ENCODE measurements around the gene ATP6V0C. TPM values are rescaled to one million over a fixed set of nuclear protein-coding genes. Genes with fewer than 3 reads are reported as not detected.
"Not testable (repeated sequence)": the region's sequence is repeated elsewhere in the genome, so short reads cannot be mapped to it uniquely, and the experiment has no call there.

Gene ATP6V0C
- polyA plus RNA-seq, 4 donors = 74.5 to 298 (median 143) TPM

DNA sequence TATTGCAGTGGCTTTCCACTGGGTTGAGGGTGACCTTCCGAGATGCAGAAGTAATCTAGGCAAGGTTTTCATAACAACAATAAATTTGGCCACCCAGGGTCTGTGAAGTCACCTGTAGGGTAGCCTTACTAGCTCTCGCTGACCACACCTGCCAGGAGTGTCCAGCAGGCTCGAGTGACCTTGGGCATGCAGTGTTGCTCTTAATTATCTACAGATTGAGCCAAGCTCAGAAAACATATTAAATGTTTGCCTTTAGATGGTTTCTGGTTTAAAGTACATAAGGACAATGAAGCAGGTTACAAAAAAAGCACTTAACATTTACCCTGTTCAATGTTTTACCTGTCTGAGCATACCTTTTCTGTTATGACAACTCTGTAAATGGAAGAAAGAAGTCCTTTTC, 37.0 kb upstream of the ATP6V0C start:
- Histone ChIP-seq H3K27me3 (ENCODE audit: control insufficient read depth in 3 of 3, insufficient read depth in 3 of 3, low read length in 3 of 3) (peaks cover 4 to 17% (median 8%) of the 10 kb centered on the region in 3 donors), H3K4me1 (ENCODE audit: control insufficient read depth in 3 of 3, insufficient read depth in 2 of 3, low read depth in 1 of 3, low read length in 2 of 3) (peaks cover 0 to 18% (median 0%) of the 10 kb centered on the region in 3 donors), H3K9me3 (ENCODE audit: control insufficient read depth in 2 of 2, insufficient read depth in 1 of 2, low read depth in 1 of 2, low read length in 1 of 2) (no peaks in the 10 kb centered on the region), H3K36me3 (ENCODE audit: control insufficient read depth in 3 of 3, insufficient read depth in 2 of 3, low read depth in 1 of 3, low read length in 3 of 3) (peaks cover 0 to 24% (median 0%) of the 10 kb centered on the region in 3 donors), H3K27ac (ENCODE audit: low read depth in 1 of 3, low read length in 2 of 3) (no peak overlapping the region), H3K4me3 (ENCODE audit: low read depth in 1 of 3, low read length in 3 of 3) (no peak overlapping the region)
- no peak for DNase-seq
- WGBS, 3 donors = 83 to 86% (median 84%) methylated on average over 3 of the region's 3 CpGs
- no peak for FAIRE-seq

DNA sequence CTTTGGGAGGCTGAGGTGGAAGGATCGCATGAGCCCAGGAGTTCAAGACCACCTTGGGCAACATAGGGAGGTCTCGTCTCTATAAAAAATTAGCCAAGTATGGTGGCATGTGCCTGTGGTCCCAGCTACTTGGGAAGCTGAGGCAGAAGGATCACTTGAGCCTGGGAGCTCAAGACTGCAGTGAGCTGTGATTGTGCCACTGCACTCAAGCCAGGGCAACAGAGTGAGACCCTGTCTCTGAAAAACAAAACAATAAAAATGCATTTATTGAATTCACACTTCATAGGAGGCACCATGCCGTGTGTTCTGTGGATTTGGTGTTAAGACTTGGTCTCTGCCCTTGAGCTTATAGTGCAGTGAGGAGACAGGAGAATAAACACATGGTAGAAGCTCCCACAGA, 36.4 kb upstream of the ATP6V0C start:
- FAIRE-seq (no peak), DNase-seq (no peak)
- H3K27ac ChIP-seq (ENCODE audit: low read depth in 1 of 3, low read length in 2 of 3) = no peak overlapping the region
- no peak overlapping the region for H3K4me3 ChIP-seq (ENCODE audit: low read depth in 1 of 3, low read length in 3 of 3)
- H3K36me3 ChIP-seq (ENCODE audit: control insufficient read depth in 3 of 3, insufficient read depth in 2 of 3, low read depth in 1 of 3, low read length in 3 of 3) = peaks cover 0 to 28% (median 0%) of the 10 kb centered on the region in 3 donors
- WGBS, 3 donors = 87 to 97% (median 93%) methylated on average over 3 of the region's 3 CpGs
- H3K4me1 ChIP-seq (ENCODE audit: control insufficient read depth in 3 of 3, insufficient read depth in 2 of 3, low read depth in 1 of 3, low read length in 2 of 3) = peaks cover 0 to 13% (median 0%) of the 10 kb centered on the region in 3 donors
- H3K27me3 ChIP-seq (ENCODE audit: control insufficient read depth in 3 of 3, insufficient read depth in 3 of 3, low read length in 3 of 3) = peaks cover 0 to 12% (median 2%) of the 10 kb centered on the region in 3 donors
- H3K9me3 ChIP-seq (ENCODE audit: control insufficient read depth in 2 of 2, insufficient read depth in 1 of 2, low read depth in 1 of 2, low read length in 1 of 2) = no peaks in the 10 kb centered on the region

DNA sequence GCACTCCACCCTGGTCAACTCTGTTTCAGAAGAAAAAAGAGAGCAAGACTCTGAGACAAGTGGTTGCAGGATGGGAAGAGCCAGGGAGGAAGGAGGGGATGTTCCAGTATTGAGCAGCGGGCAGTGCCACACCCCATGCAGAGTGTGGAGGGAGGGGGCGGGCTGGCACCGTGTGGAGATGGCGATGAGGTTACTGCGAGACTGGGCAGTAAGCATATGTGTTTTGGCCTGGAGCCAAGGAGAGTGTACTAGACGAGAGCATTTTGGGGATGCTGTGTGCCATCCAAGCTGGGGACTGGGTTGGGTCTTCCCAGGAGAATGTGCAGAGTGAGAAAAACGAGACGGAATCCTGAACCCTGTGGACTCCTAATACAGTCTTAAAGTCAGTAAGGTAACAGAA, 35.5 kb upstream of the ATP6V0C start:
- Histone ChIP-seq H3K4me1 (ENCODE audit: control insufficient read depth in 3 of 3, insufficient read depth in 2 of 3, low read depth in 1 of 3, low read length in 2 of 3) (peaks cover 0 to 17% (median 0%) of the 10 kb centered on the region in 3 donors), H3K27me3 (ENCODE audit: control insufficient read depth in 3 of 3, insufficient read depth in 3 of 3, low read length in 3 of 3) (peaks cover 0 to 2% (median 0%) of the 10 kb centered on the region in 3 donors), H3K36me3 (ENCODE audit: control insufficient read depth in 3 of 3, insufficient read depth in 2 of 3, low read depth in 1 of 3, low read length in 3 of 3) (peaks cover 0 to 33% (median 0%) of the 10 kb centered on the region in 3 donors), H3K27ac (ENCODE audit: low read depth in 1 of 3, low read length in 2 of 3) (no peak overlapping the region), H3K9me3 (ENCODE audit: control insufficient read depth in 2 of 2, insufficient read depth in 1 of 2, low read depth in 1 of 2, low read length in 1 of 2) (no peaks in the 10 kb centered on the region), H3K4me3 (ENCODE audit: low read depth in 1 of 3, low read length in 3 of 3) (no peak overlapping the region)
- 74 to 80% (median 76%) methylated on average over 8 of the region's 8 CpGs for WGBS, 3 donors
- FAIRE-seq (no peak), DNase-seq (no peak)

DNA sequence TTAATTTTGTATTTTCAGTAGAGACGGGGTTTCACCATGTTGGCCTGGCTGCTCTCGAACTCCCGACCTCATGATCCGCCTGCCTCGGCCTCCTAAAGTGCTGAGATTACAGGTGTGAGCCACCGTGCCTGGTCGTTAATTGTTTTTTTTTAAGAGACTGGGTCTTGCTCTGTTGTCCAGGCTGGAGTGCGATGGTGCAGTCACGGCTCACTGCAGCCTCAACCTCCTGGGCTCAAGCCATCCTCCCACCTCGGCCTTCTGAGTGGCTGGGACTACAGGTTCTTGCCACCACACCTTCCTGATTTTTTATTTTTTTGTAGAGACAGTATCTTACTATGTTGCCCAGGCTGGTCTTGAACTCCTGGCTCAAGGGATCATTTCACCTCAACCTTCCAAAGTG, 33.8 kb upstream of the ATP6V0C start:
- not testable (repeated sequence) for FAIRE-seq; H3K9me3 ChIP-seq (ENCODE audit: control insufficient read depth in 2 of 2, insufficient read depth in 1 of 2, low read depth in 1 of 2, low read length in 1 of 2); H3K27ac ChIP-seq (ENCODE audit: low read depth in 1 of 3, low read length in 2 of 3); DNase-seq; H3K27me3 ChIP-seq (ENCODE audit: control insufficient read depth in 3 of 3, insufficient read depth in 3 of 3, low read length in 3 of 3); H3K4me3 ChIP-seq (ENCODE audit: low read depth in 1 of 3, low read length in 3 of 3)
- H3K36me3 ChIP-seq (ENCODE audit: control insufficient read depth in 3 of 3, insufficient read depth in 2 of 3, low read depth in 1 of 3, low read length in 3 of 3) = peaks cover 0 to 33% (median 0%) of the 10 kb centered on the region in 3 donors
- WGBS, 3 donors = 93 to 96% (median 95%) methylated on average over 10 of the region's 10 CpGs
- H3K4me1 ChIP-seq (ENCODE audit: control insufficient read depth in 3 of 3, insufficient read depth in 2 of 3, low read depth in 1 of 3, low read length in 2 of 3) = peaks cover 0 to 26% (median 0%) of the 10 kb centered on the region in 3 donors

DNA sequence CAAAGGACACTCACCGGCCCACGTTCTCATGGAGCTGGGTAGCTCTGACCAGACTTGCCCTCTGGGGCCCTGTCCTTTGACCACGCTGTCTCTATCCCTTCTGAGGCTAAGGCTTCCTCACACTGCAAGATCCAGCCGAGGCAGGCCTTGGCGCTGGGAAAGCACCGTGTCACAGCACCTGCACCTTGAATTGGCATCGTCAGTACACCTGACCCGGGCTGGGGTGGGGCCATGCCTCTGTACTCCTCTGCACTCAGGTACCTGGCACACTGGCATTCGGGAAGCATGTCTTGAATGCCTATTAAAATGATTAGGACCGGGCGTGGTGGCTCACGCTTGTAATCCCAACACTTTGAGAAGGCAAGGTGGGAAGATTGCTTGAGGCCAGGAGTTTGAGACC, 32.8 kb upstream of the ATP6V0C start:
- H3K4me1 ChIP-seq (ENCODE audit: control insufficient read depth in 3 of 3, insufficient read depth in 2 of 3, low read depth in 1 of 3, low read length in 2 of 3) = peaks cover 0 to 27% (median 0%) of the 10 kb centered on the region in 3 donors
- DNase-seq (peak in 1 of 2 donors; percentile 81), FAIRE-seq (no peak)
- H3K36me3 ChIP-seq (ENCODE audit: control insufficient read depth in 3 of 3, insufficient read depth in 2 of 3, low read depth in 1 of 3, low read length in 3 of 3) = peaks cover 0 to 39% (median 0%) of the 10 kb centered on the region in 3 donors
- H3K27ac ChIP-seq (ENCODE audit: low read depth in 1 of 3, low read length in 2 of 3) = no peak overlapping the region
- no peak overlapping the region for H3K4me3 ChIP-seq (ENCODE audit: low read depth in 1 of 3, low read length in 3 of 3)
- H3K27me3 ChIP-seq (ENCODE audit: control insufficient read depth in 3 of 3, insufficient read depth in 3 of 3, low read length in 3 of 3) = no peaks in the 10 kb centered on the region
- 14 to 68% (median 35%) methylated on average over 12 of the region's 12 CpGs for WGBS, 3 donors
- H3K9me3 ChIP-seq (ENCODE audit: control insufficient read depth in 2 of 2, insufficient read depth in 1 of 2, low read depth in 1 of 2, low read length in 1 of 2) = no peaks in the 10 kb centered on the region

DNA sequence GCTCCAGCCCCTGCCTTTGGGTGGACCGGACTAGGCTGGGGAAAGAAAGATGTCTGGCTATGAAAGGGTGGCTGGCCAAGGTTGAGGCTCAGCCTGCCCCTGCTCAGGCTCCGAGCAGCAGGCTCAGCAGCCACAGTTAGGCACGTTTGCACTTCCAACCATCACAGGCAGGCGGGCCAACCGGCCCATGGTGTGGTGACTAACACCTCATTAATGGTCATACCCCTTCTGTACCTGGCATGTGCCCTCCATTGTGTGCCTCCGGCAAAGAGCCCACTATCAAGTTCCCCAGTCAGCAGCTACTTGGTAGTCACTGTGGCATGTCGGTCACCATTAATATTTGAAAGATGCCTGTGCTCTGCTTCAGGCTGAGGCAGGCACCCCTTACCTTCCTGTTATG, 32.1 kb upstream of the ATP6V0C start:
- WGBS, 3 donors = 67 to 78% (median 73%) methylated on average over 7 of the region's 7 CpGs
- FAIRE-seq (no peak), DNase-seq (no peak)
- Histone ChIP-seq H3K4me3 (ENCODE audit: low read depth in 1 of 3, low read length in 3 of 3) (no peak overlapping the region), H3K27me3 (ENCODE audit: control insufficient read depth in 3 of 3, insufficient read depth in 3 of 3, low read length in 3 of 3) (no peaks in the 10 kb centered on the region), H3K27ac (ENCODE audit: low read depth in 1 of 3, low read length in 2 of 3) (no peak overlapping the region), H3K4me1 (ENCODE audit: control insufficient read depth in 3 of 3, insufficient read depth in 2 of 3, low read depth in 1 of 3, low read length in 2 of 3) (peaks cover 0 to 25% (median 0%) of the 10 kb centered on the region in 3 donors), H3K36me3 (ENCODE audit: control insufficient read depth in 3 of 3, insufficient read depth in 2 of 3, low read depth in 1 of 3, low read length in 3 of 3) (peaks cover 0 to 46% (median 0%) of the 10 kb centered on the region in 3 donors), H3K9me3 (ENCODE audit: control insufficient read depth in 2 of 2, insufficient read depth in 1 of 2, low read depth in 1 of 2, low read length in 1 of 2) (no peaks in the 10 kb centered on the region)

DNA sequence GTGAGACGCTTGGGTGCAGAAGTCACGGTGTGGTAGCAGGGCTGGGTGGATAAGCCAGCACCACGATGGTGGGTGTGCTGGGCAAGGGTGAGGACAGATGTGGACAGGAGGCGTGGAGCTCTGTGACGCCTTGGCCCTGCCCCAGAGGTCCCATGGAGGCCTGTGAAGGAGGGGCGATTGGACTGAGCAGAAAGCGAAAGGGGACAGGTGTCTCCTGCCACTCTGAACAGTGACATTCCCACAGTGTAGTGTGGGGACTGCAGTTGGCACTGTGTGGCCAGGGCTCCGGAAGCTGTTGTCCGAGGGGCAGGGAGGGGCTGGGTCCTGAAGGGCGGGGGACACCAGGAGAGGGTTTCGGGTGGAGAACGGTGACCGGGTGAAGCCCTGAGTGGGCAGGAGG, 31.5 kb upstream of the ATP6V0C start:
- DNase-seq = no peak
- Histone ChIP-seq H3K36me3 (ENCODE audit: control insufficient read depth in 3 of 3, insufficient read depth in 2 of 3, low read depth in 1 of 3, low read length in 3 of 3) (peaks cover 0 to 51% (median 0%) of the 10 kb centered on the region in 3 donors), H3K4me3 (ENCODE audit: low read depth in 1 of 3, low read length in 3 of 3) (no peak overlapping the region), H3K27ac (ENCODE audit: low read depth in 1 of 3, low read length in 2 of 3) (no peak overlapping the region), H3K4me1 (ENCODE audit: control insufficient read depth in 3 of 3, insufficient read depth in 2 of 3, low read depth in 1 of 3, low read length in 2 of 3) (peaks cover 0 to 28% (median 0%) of the 10 kb centered on the region in 3 donors), H3K27me3 (ENCODE audit: control insufficient read depth in 3 of 3, insufficient read depth in 3 of 3, low read length in 3 of 3) (no peaks in the 10 kb centered on the region), H3K9me3 (ENCODE audit: control insufficient read depth in 2 of 2, insufficient read depth in 1 of 2, low read depth in 1 of 2, low read length in 1 of 2) (no peaks in the 10 kb centered on the region)
- no peak for FAIRE-seq
- 74 to 82% (median 80%) methylated on average over 13 of the region's 13 CpGs for WGBS, 3 donors

DNA sequence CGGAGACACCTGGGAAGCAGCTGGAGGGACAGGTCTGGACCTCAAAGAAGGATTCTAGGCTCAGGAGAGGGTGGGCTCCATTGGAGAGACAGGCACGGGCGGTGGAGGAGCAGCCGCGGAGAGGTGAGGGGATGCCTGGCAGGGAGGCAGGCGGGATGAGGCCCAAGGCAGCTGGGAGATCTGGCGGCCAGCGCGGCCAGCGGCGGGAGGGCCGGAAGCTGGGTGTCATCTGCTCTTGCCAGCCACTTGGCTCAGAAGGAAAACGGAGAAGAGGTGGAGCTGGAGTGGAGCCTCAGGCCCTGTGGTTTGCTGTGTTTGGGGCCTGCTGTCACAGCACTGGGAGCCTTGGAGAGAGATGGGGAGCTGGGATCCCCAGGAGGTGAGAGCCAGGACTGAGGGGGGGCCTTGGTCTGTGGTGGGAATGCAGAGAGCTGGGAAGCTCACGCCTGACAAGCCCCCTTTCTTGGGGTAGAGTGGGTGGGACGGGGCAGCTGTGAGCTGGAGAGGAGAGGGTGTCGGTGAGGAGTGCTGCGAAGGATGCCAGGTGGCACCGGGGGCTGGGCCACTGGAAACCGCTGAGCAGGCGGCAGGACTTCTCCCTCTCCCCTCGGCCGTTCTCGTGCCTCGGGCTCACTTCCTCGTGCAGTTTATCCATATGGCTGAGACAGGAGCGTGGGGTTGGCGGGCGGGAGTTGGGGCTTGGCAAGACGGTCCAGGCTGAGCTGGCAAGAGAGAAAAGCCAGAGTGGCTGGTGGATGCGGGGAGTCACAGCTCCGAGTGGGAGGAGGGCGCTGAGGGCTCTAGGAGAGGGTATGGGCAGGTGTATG, 30.8 kb upstream of the ATP6V0C start:
- H3K4me1 ChIP-seq (ENCODE audit: control insufficient read depth in 3 of 3, insufficient read depth in 2 of 3, low read depth in 1 of 3, low read length in 2 of 3) = peaks cover 0 to 34% (median 0%) of the 10 kb centered on the region in 3 donors
- FAIRE-seq (no peak), DNase-seq (no peak)
- peaks cover 0 to 51% (median 0%) of the 10 kb centered on the region in 3 donors for H3K36me3 ChIP-seq (ENCODE audit: control insufficient read depth in 3 of 3, insufficient read depth in 2 of 3, low read depth in 1 of 3, low read length in 3 of 3)
- H3K27me3 ChIP-seq (ENCODE audit: control insufficient read depth in 3 of 3, insufficient read depth in 3 of 3, low read length in 3 of 3) = no peaks in the 10 kb centered on the region
- no peak overlapping the region for H3K27ac ChIP-seq (ENCODE audit: low read depth in 1 of 3, low read length in 2 of 3)
- WGBS, 3 donors = 61 to 87% (median 74%) methylated on average over 30 to 32 of the region's 32 CpGs
- H3K9me3 ChIP-seq (ENCODE audit: control insufficient read depth in 2 of 2, insufficient read depth in 1 of 2, low read depth in 1 of 2, low read length in 1 of 2) = no peaks in the 10 kb centered on the region
- no peak overlapping the region for H3K4me3 ChIP-seq (ENCODE audit: low read depth in 1 of 3, low read length in 3 of 3)

All from small intestine (tissue), 7 donors.